Measurements from ENCODE around the gene SYT7.

- TF ChIP-seq CTCF (IDR thresholded peaks at IDR 0.05), result no peak
- TF ChIP-seq POLR2A (IDR thresholded peaks at IDR 0.05), result no peak
These were observed 43.5 kb downstream of the SYT7 start for GRCh38 chr11:61537326-61537725.

All from testis (tissue), 2 donors.